Adrenal gland (tissue), 12 donors: ENCODE results near the gene SLFNL1. TPM values are rescaled to one million over a fixed set of nuclear protein-coding genes. Genes with fewer than 3 reads are reported as not detected.
A peak's percentile ranks its signal among the peaks of the same experiment; 100 is the strongest.

Experiments used
- DNase-seq, 7 donors: peaks; one replicate each; pipeline ENCODE4 v3.0.0-alpha.2; 2019 to 2020
- H3K27ac ChIP-seq, 5 donors: fragments of 200-600 bp; sonication (generic) in 4 of 5; 1 replicate in 3 of 5; 2 replicates in 2 of 5; pipeline versions ENCODE4 v1.5.1 to v1.8.0; 2016 to 2020; ENCODE audit warnings: mild to moderate bottlenecking in 1 of 5
- H3K27me3 ChIP-seq: fragments of 200-600 bp; 2 replicates; pipeline ENCODE4 v1.8.0; 2021
- H3K36me3 ChIP-seq, 2 donors: fragments of 200-600 bp; replicated peaks in 1 of 2; 1 replicate in 1 of 2; 2 replicates in 1 of 2; pipeline versions ENCODE4 v1.5.1 to v1.8.0; 2018 to 2022
- H3K4me1 ChIP-seq, 2 donors: fragments of 200-600 bp; replicated peaks in 1 of 2; 1 replicate in 1 of 2; 2 replicates in 1 of 2; pipeline versions ENCODE4 v1.5.1 to v1.8.0; 2018 to 2021
- H3K4me3 ChIP-seq, 4 donors: fragments of 200-600 bp; sonication (generic) in 3 of 4; one replicate each; pipeline ENCODE4 v1.5.1; 2016 to 2018
- H3K9me3 ChIP-seq, 3 donors: fragments of 200-600 bp; sonication (generic) in 1 of 3; replicated peaks in 1 of 3; 1 replicate in 2 of 3; 2 replicates in 1 of 3; pipeline versions ENCODE4 v1.5.1 to v1.8.0; 2016 to 2021
- CTCF ChIP-seq, 6 experiments: fragments of 450-650 bp in 4 of 6; fragments of 200-600 bp in 2 of 6; sonication (generic) in 1 of 6; IDR thresholded peaks; 1 replicate in 5 of 6; 2 replicates in 1 of 6; pipeline versions ENCODE4 v1.5.1 to v1.8.0; 2016 to 2021; ENCODE audit warnings: antibody characterized with exemption in 6 of 6, mild to moderate bottlenecking in 2 of 6, moderate library complexity in 1 of 6
- POLR2A ChIP-seq, 2 donors: fragments of 450-650 bp; IDR thresholded peaks; one replicate each; pipeline ENCODE4 v1.6.1; 2017; ENCODE audit warnings: antibody characterized with exemption in 2 of 2, mild to moderate bottlenecking in 2 of 2, moderate library complexity in 1 of 2
- WGBS, 4 donors: extraction: QIAGEN DNeasy Blood & Tissue Kit in 2 of 4; methylation state at CpG; one replicate each; pipeline versions ENCODE4 v1.1.5 to v1.1.7; 2013 to 2017; 5-methylcytosine and 5-hydroxymethylcytosine counted together
- intact Hi-C, 2 donors: fragments of 100-400 bp; cut with DNase I; formaldehyde crosslinking; loops; one replicate each; pipeline versions ENCODE4 v1.14.1 to v1.15.0; 2022 to 2023
- polyA plus RNA-seq, 3 donors: library from polyadenylated mRNA; stranded (reverse); fragments of 200-250 nt in 2 of 3; fragments of 350-450 nt in 1 of 3; fragmentation: Illumina TruSeq in 1 of 3; extraction: RNeasy Lipid Tissue Mini Kit (QIAGEN cat#74804) in 1 of 3; gene quantifications; one replicate each; pipeline ENCODE4 v1.2.3, GENCODE V29; 2013 to 2014
- total RNA-seq, 9 donors: library from RNA; depleted of rRNA in 4 of 9; stranded (reverse); fragments of >200 nt in 4 of 9; fragments of 120-200 nt in 1 of 9; fragmentation: NEBNext Ultra II Directional in 1 of 9; extraction: Animal tissue kit (Norgen Biotek cat#: 25700) in 1 of 9; gene quantifications; one replicate each; pipeline versions ENCODE4 v1.1.0 to v1.2.4, GENCODE V29; 2013 to 2023
- donor health status: healthy with polysubstance abuse.
- donor health status: Bipolar disorder and iron deficiency.
- donor health status: DM: yes; HTN: yes; CAD: no.
- donor health status: DM: no; HTN: no; CAD: no.
- donor health status: DM: no; HTN: no; CAD: no.
- donor health status: DM: yes; HTN: yes; CAD: no.

SLFNL1 gene
- total and polyA plus RNA-seq, 12 donors, result 0.06 to 1.4 (median 0.26) TPM; not detected in 1

- Histone ChIP-seq H3K9me3 (no peaks in the 10 kb centered on the region), H3K36me3 (peaks cover 0 to 75% of the 10 kb centered on the region in 2 donors), H3K4me3 (no peak overlapping the region), H3K27ac (peak overlapping the region in 1 of 5 donors; percentile 35), H3K4me1 (no peaks in the 10 kb centered on the region), H3K27me3 (no peaks in the 10 kb centered on the region)
- intact Hi-C loops, result no loop called here
- no peak for DNase-seq
- WGBS, 4 donors, result 87 to 89% (median 88%) methylated on average over 8 of the region's 8 CpGs
- TF ChIP-seq CTCF (IDR thresholded peaks at IDR 0.05), result no peak
- no peak for TF ChIP-seq POLR2A (IDR thresholded peaks at IDR 0.05)
Observed at GRCh38 chr1:40997096-40997495, 24.4 kb downstream of the SLFNL1 start.

- no peak for TF ChIP-seq POLR2A (IDR thresholded peaks at IDR 0.05)
- no peak for TF ChIP-seq CTCF (IDR thresholded peaks at IDR 0.05)
- no peaks in the 10 kb centered on the region for H3K9me3 ChIP-seq
- no peak for DNase-seq
- peak overlapping the region in 1 of 5 donors; percentile 77 for H3K27ac ChIP-seq
- 91 to 98% (median 93%) methylated on average over 4 to 5 of the region's 5 CpGs for WGBS, 4 donors
- peaks cover 0 to 38% of the 10 kb centered on the region in 2 donors for H3K36me3 ChIP-seq
- peaks cover 30 to 58% of the 10 kb centered on the region in 2 donors for H3K4me1 ChIP-seq
- intact Hi-C loops, result no loop called here
- H3K4me3 ChIP-seq, result no peak overlapping the region
- H3K27me3 ChIP-seq, result no peaks in the 10 kb centered on the region
Observed at GRCh38 chr1:40989066-40989465, 32.5 kb downstream of the SLFNL1 start.

- H3K4me3 ChIP-seq, result no peak overlapping the region
- DNase-seq, result no peak
- peaks cover 36 to 64% of the 10 kb centered on the region in 2 donors for H3K4me1 ChIP-seq
- TF ChIP-seq CTCF (IDR thresholded peaks at IDR 0.05) (no peak), POLR2A (IDR thresholded peaks at IDR 0.05) (no peak)
- intact Hi-C loops, result no loop called here
- no peaks in the 10 kb centered on the region for H3K27me3 ChIP-seq
- H3K27ac ChIP-seq, result peak overlapping the region; percentile 15 to 81 (median 70)
- H3K9me3 ChIP-seq, result no peaks in the 10 kb centered on the region
- H3K36me3 ChIP-seq, result peaks cover 0 to 34% of the 10 kb centered on the region in 2 donors
- 38 to 41% (median 39%) methylated on average over 3 of the region's 3 CpGs for WGBS, 4 donors
Observed at GRCh38 chr1:40988280-40988679, 33.2 kb downstream of the SLFNL1 start.

- Histone ChIP-seq H3K9me3 (no peaks in the 10 kb centered on the region), H3K27me3 (no peaks in the 10 kb centered on the region), H3K4me1 (peaks cover 38 to 70% of the 10 kb centered on the region in 2 donors), H3K4me3 (peak overlapping the region in 1 of 4 donors; percentile 11), H3K27ac (peak overlapping the region; percentile 15 to 90 (median 70)), H3K36me3 (peaks cover 0 to 32% of the 10 kb centered on the region in 2 donors)
- 30 to 48% (median 42%) methylated on average over 9 of the region's 9 CpGs for WGBS, 4 donors
- DNase-seq, result peak in 6 of 7 donors; percentile 68 to 79 (median 71)
- intact Hi-C loops, result no loop called here
- TF ChIP-seq CTCF (IDR thresholded peaks at IDR 0.05) (no peak), POLR2A (IDR thresholded peaks at IDR 0.05) (peak in 1 of 2 donors; percentile 52)
Observed at GRCh38 chr1:40987439-40988276, 33.9 kb downstream of the SLFNL1 start.
